Testis (tissue), 3 donors: ENCODE results near the gene TTLL10. TPM values are rescaled to one million over a fixed set of nuclear protein-coding genes. Genes with fewer than 3 reads are reported as not detected.
A peak's percentile ranks its signal among the peaks of the same experiment; 100 is the strongest.

Experiments used
- DNase-seq: peaks from one replicate; pipeline ENCODE4 v3.0.0-alpha.2; 2019
- H3K27ac ChIP-seq, 2 donors: fragments of 200-600 bp; sonication (generic); one replicate each; pipeline ENCODE4 v1.5.1; 2019
- H3K27me3 ChIP-seq: fragments of 200-600 bp; sonication (generic); one replicate; pipeline ENCODE4 v1.5.1; 2019
- H3K36me3 ChIP-seq: fragments of 200-600 bp; sonication (generic); one replicate; pipeline ENCODE4 v1.5.1; 2017; ENCODE audit warnings: low read depth; ENCODE audit errors: missing control alignments
- H3K4me1 ChIP-seq: fragments of 200-600 bp; sonication (generic); one replicate; pipeline ENCODE4 v1.5.1; 2019
- H3K4me3 ChIP-seq, 2 donors: fragments of 200-600 bp; sonication (generic); one replicate each; pipeline ENCODE4 v1.5.1; 2017 to 2019
- H3K9me3 ChIP-seq: fragments of 200-600 bp; sonication (generic); one replicate; pipeline ENCODE4 v1.5.1; 2017
- CTCF ChIP-seq, 3 experiments: fragments of 450-650 bp in 2 of 3; fragments of 200-600 bp in 1 of 3; sonication (generic) in 1 of 3; IDR thresholded peaks; one replicate each; pipeline ENCODE4 v1.5.1; 2016 to 2019; ENCODE audit warnings: antibody characterized with exemption in 3 of 3, mild to moderate bottlenecking in 2 of 3, moderate library complexity in 1 of 3
- POLR2A ChIP-seq: fragments of 450-650 bp; IDR thresholded peaks from one replicate; pipeline ENCODE4 v1.6.1; 2017; ENCODE audit warnings: antibody characterized with exemption, mild to moderate bottlenecking, moderate library complexity
- WGBS, 2 donors: methylation state at CpG; one replicate each; pipeline ENCODE4 v1.1.5; 2018; 5-methylcytosine and 5-hydroxymethylcytosine counted together
- intact Hi-C: fragments of 100-400 bp; cut with DNase I; formaldehyde crosslinking; loops from one replicate; pipeline ENCODE4 v1.15.1; 2023; ENCODE audit warnings: low total_unique reads
- polyA plus RNA-seq: library from polyadenylated mRNA; stranded (reverse); fragments of 350-450 nt; fragmentation: Illumina TruSeq; extraction: RNeasy Lipid Tissue Mini Kit (QIAGEN cat#74804); gene quantifications from one replicate; pipeline ENCODE4 v1.2.3, GENCODE V29; 2014; ENCODE audit warnings: low read depth, low replicate concordance; ENCODE audit not compliant: insufficient read depth
- total RNA-seq, 2 donors: library from RNA; depleted of rRNA; stranded (reverse); fragments of >200 nt; gene quantifications; one replicate each; pipeline ENCODE4 v1.2.3, GENCODE V29; 2016

The TTLL10 gene
- total and polyA plus RNA-seq, 3 donors from 2014 or later = 20.4 to 58.0 (median 44.9) TPM

- Histone ChIP-seq H3K36me3 (no peaks in the 10 kb centered on the region), H3K9me3 (no peaks in the 10 kb centered on the region), H3K27me3 (no peaks in the 10 kb centered on the region), H3K27ac (no peak overlapping the region), H3K4me3 (no peak overlapping the region), H3K4me1 (peaks cover 10% of the 10 kb centered on the region)
- TF ChIP-seq CTCF (IDR thresholded peaks at IDR 0.05) = no peak
- no peak for TF ChIP-seq POLR2A
- DNase-seq = no peak
- intact Hi-C loops = no loop called here
- 91 to 96% methylated on average over 23 to 47 of the region's 48 CpGs for WGBS, 2 donors
These were observed 41.4 kb upstream of the TTLL10 start for GRCh38 chr1:1132042-1132950.

- peaks cover 7% of the 10 kb centered on the region for H3K4me1 ChIP-seq
- intact Hi-C loops = no loop called here
- no peaks in the 10 kb centered on the region for H3K27me3 ChIP-seq
- H3K27ac ChIP-seq = no peak overlapping the region
- no peaks in the 10 kb centered on the region for H3K36me3 ChIP-seq
- H3K4me3 ChIP-seq = no peak overlapping the region
- H3K9me3 ChIP-seq = no peaks in the 10 kb centered on the region
- TF ChIP-seq POLR2A = no peak
- no peak for TF ChIP-seq CTCF (IDR thresholded peaks at IDR 0.05)
- DNase-seq = peak; percentile 52
- WGBS, 2 donors = 64 to 65% methylated on average over 25 to 32 of the region's 32 CpGs
These were observed 40.5 kb upstream of the TTLL10 start for GRCh38 chr1:1132956-1133750.

- Histone ChIP-seq H3K27ac (no peak overlapping the region), H3K4me3 (no peak overlapping the region), H3K27me3 (no peaks in the 10 kb centered on the region), H3K36me3 (no peaks in the 10 kb centered on the region), H3K4me1 (no peaks in the 10 kb centered on the region), H3K9me3 (no peaks in the 10 kb centered on the region)
- TF ChIP-seq CTCF (IDR thresholded peaks at IDR 0.05) (no peak), POLR2A (no peak)
- intact Hi-C loops = no loop called here
- DNase-seq = no peak
- WGBS, 2 donors = 93 to 94% methylated on average over 12 to 26 of the region's 28 CpGs
These were observed 39.2 kb upstream of the TTLL10 start for GRCh38 chr1:1134300-1134970.

GRCh38 chr1:1135339-1136136, 38.1 kb upstream of the TTLL10 start:
- 87 to 90% methylated on average over 18 to 20 of the region's 20 CpGs for WGBS, 2 donors
- intact Hi-C loops = no loop called here
- no peak for DNase-seq
- Histone ChIP-seq H3K27ac (no peak overlapping the region), H3K4me3 (no peak overlapping the region), H3K36me3 (no peaks in the 10 kb centered on the region), H3K27me3 (no peaks in the 10 kb centered on the region), H3K9me3 (no peaks in the 10 kb centered on the region), H3K4me1 (no peaks in the 10 kb centered on the region)
- TF ChIP-seq CTCF (IDR thresholded peaks at IDR 0.05) (no peak), POLR2A (no peak)
